ENCODE data around the gene UBE2U.

DNA sequence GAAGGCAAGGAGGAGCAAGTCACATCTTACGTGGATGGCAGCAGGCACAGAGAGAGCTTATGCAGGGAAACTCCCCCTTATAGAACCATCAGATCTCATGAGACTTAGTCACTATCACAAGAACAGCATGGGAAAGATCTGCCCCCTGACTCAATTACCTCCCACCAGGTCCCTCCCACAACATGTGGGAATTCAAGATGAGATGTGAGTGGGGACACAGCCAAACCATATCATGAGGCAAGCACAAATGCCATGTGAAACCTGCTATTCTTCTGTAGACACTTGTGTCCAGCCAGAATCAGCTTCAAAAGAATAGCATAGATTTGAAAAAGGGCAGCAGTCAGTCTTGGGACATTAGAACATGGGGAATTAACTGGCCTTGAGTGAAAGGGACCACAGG is 32.2 kb upstream of the UBE2U start:
- TF ChIP-seq EZH2 (IDR thresholded peaks at IDR 0.05; ENCODE audit: low read length) (no peak), CTCF (optimal IDR thresholded peaks at IDR 0.05 in 1 of 3, IDR thresholded peaks at IDR 0.05 in 1 of 3, conservative IDR thresholded peaks at IDR 0.05 in 1 of 3; ENCODE audit: extremely low read depth in 1 of 3, insufficient read depth in 2 of 3, low read length in 3 of 3) (no peak)

Data from keratinocyte (primary cell).